ENCODE data around the gene UTP4. TPM values are rescaled to one million over a fixed set of nuclear protein-coding genes. Genes with fewer than 3 reads are reported as not detected.
A peak's percentile ranks its signal among the peaks of the same experiment; 100 is the strongest.

Gene UTP4
- total and polyA plus RNA-seq, 2 donors (not counting 3 experiments of a cell fraction or from before 2014, with no cell fraction given), result 56.1 to 59.5 TPM

DNA sequence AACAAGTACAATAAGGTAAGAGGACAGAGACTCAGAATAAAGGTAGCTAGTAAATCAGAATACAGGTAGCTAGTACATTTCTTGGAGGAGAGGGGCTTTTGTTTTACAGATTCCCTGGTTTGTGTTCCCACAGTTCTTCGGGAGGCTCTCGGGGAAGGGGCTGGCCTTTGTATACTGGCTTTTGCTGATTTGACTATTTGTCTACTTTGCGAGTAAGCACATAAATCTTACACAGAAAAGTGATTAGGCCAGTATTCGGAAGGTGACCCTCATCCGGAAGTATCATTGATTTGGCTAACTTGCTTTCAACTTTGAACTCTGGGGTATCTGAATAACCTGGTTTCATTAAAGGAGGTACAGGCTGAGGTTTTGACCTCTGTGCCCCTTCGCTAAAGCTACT is 33.1 kb downstream of the UTP4 start:
- TF ChIP-seq GATA2 (IDR thresholded peaks at IDR 0.05; ENCODE audit: insufficient read depth, insufficient read length, low read depth, low read length), result no peak
- no peak for TF ChIP-seq EZH2 (IDR thresholded peaks at IDR 0.05; ENCODE audit: borderline replicate concordance, low read depth, low read length, severe bottlenecking)
- TF ChIP-seq FOS (IDR thresholded peaks at IDR 0.05; ENCODE audit: borderline replicate concordance, insufficient read depth, low read length), result no peak
- TF ChIP-seq MYC (IDR thresholded peaks at IDR 0.05; ENCODE audit: low read depth, low read length), result no peak
- no peak for TF ChIP-seq POLR2AphosphoS5 (IDR thresholded peaks at IDR 0.05; ENCODE audit: insufficient read depth, low read depth, low read length)
- TF ChIP-seq, protein P1, sequence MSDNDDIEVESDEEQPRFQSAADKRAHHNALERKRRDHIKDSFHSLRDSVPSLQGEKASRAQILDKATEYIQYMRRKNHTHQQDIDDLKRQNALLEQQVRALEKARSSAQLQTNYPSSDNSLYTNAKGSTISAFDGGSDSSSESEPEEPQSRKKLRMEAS (IDR thresholded peaks at IDR 0.05; ENCODE audit: insufficient read depth, insufficient read length), result no peak
- no peak for TF ChIP-seq JUN (IDR thresholded peaks at IDR 0.05; ENCODE audit: borderline replicate concordance, insufficient read depth, insufficient read length, low read depth)
- no peak for TF ChIP-seq POLR2A (IDR thresholded peaks at IDR 0.05; ENCODE audit: low read depth, low read length)
- TF ChIP-seq, protein P2, sequence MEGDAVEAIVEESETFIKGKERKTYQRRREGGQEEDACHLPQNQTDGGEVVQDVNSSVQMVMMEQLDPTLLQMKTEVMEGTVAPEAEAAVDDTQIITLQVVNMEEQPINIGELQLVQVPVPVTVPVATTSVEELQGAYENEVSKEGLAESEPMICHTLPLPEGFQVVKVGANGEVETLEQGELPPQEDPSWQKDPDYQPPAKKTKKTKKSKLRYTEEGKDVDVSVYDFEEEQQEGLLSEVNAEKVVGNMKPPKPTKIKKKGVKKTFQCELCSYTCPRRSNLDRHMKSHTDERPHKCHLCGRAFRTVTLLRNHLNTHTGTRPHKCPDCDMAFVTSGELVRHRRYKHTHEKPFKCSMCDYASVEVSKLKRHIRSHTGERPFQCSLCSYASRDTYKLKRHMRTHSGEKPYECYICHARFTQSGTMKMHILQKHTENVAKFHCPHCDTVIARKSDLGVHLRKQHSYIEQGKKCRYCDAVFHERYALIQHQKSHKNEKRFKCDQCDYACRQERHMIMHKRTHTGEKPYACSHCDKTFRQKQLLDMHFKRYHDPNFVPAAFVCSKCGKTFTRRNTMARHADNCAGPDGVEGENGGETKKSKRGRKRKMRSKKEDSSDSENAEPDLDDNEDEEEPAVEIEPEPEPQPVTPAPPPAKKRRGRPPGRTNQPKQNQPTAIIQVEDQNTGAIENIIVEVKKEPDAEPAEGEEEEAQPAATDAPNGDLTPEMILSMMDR (IDR thresholded peaks at IDR 0.05; ENCODE audit: extremely low read depth in 1 of 2, insufficient read depth in 1 of 2, low read depth in 1 of 2, low read length in 2 of 2), result no peak
- Histone ChIP-seq H3K4me2 (ENCODE audit: insufficient read depth, low read length) (no peak overlapping the region), H2AFZ (ENCODE audit: low read depth, low read length) (no peak overlapping the region), H3K9ac (replicated peaks; ENCODE audit: extremely low read depth, insufficient read depth, low read length) (no peak overlapping the region), H3K36me3 (ENCODE audit: control insufficient read depth in 2 of 2, extremely low read depth in 1 of 2, insufficient read depth in 2 of 2, low read length in 2 of 2) (peaks cover 8 to 18% of the 10 kb centered on the region in 2 experiments), H3K27ac (ENCODE audit: insufficient read depth, low read depth, low read length) (peak overlapping the region; percentile 14), H3K4me1 (ENCODE audit: control insufficient read depth, extremely low read depth, insufficient read depth, low read length) (peaks cover 39% of the 10 kb centered on the region), H3K4me3 (replicated peaks in 1 of 3; ENCODE audit: insufficient read depth in 1 of 3, low read depth in 1 of 3, low read length in 3 of 3) (no peak overlapping the region), H4K20me1 (replicated peaks; ENCODE audit: control insufficient read depth, extremely low read depth, insufficient read depth, low read length) (no peaks in the 10 kb centered on the region), H3K9me1 (replicated peaks; ENCODE audit: control insufficient read depth, extremely low read depth, insufficient read depth, low read length) (no peaks in the 10 kb centered on the region), H3K79me2 (ENCODE audit: control insufficient read depth, insufficient read depth, low read length) (no peaks in the 10 kb centered on the region), H3K9me3 (replicated peaks; ENCODE audit: control insufficient read depth, insufficient read depth, low read length) (no peaks in the 10 kb centered on the region), H3K27me3 (ENCODE audit: control insufficient read depth in 2 of 2, insufficient read depth in 2 of 2, low read length in 2 of 2) (no peaks in the 10 kb centered on the region)
- BruUV-seq (replicated peaks), result no TSS peak
- FAIRE-seq (no peak), DNase-seq (ENCODE audit: low read depth, low spot score) (no peak)
- ChIA-PET POLR2A (no interaction called here), CTCF (interaction anchor here (1.1 to 4.9 kb wide), 7 partner anchors 9 to 123 kb away, joined by 3 to 49 read pairs (median 9); partner anchors contain the start of gene SNTB2)
- intact Hi-C loops (cut with micrococcal nuclease) (loop anchor here (5.0 kb wide), 1 partner anchor 122 kb away; no protein-coding TSS in a partner anchor), dilution Hi-C loops (cut with MboI; ENCODE audit: extremely low pct_ligation_motif_present, low sequenced_read_pairs) (no loop called here)

Data from endothelial cell of umbilical vein (primary cell).